ENCODE results near the gene ZNF501. TPM values are rescaled to one million over a fixed set of nuclear protein-coding genes. Genes with fewer than 3 reads are reported as not detected.
A peak's percentile ranks its signal among the peaks of the same experiment; 100 is the strongest.

ZNF501 gene
- total and polyA plus RNA-seq, 2 of the 13 experiments (the other 11 are each of a cell fraction or from before 2014, with no cell fraction given): 2.4 to 2.8 TPM

GRCh38 chr3:44761424-44762169 is 32.2 kb downstream of the ZNF501 start, which contains the start of the genes KIAA1143 and KIF15 (continued):
- TF ChIP-seq SCMH1 (CRISPR knock-in tag; IDR thresholded peaks at IDR 0.05; ENCODE audit: borderline replicate concordance) (no peak), ZNF230 (CRISPR knock-in tag; IDR thresholded peaks at IDR 0.05) (no peak), ZNF614 (CRISPR knock-in tag; IDR thresholded peaks at IDR 0.05; ENCODE audit: borderline replicate concordance) (peak; percentile 85; the same call in 1 of the 2 replicates), NFRKB (IDR thresholded peaks at IDR 0.05) (peak; percentile 54; the same call in 1 of the 2 replicates), RBAK (CRISPR knock-in tag; IDR thresholded peaks at IDR 0.05) (0 out of 2 replicates have a peak, but pooled peaks have one; percentile 32), ZNF777 (CRISPR knock-in tag; IDR thresholded peaks at IDR 0.05) (peak; percentile 71; the same call in 1 of the 2 replicates), ZNF737 (CRISPR knock-in tag; IDR thresholded peaks at IDR 0.05; ENCODE audit: borderline replicate concordance) (no peak), NKX3-1 (CRISPR knock-in tag; IDR thresholded peaks at IDR 0.05) (0 out of 2 replicates have a peak, but pooled peaks have one; percentile 56), RFXANK (CRISPR knock-in tag; IDR thresholded peaks at IDR 0.05) (no peak), ONECUT2 (CRISPR knock-in tag; IDR thresholded peaks at IDR 0.05) (no peak), ZBTB3 (CRISPR knock-in tag; IDR thresholded peaks at IDR 0.05; ENCODE audit: borderline replicate concordance, low read depth) (peak; percentile 31; the same call in 1 of the 2 replicates), SMYD3 (CRISPR knock-in tag; IDR thresholded peaks at IDR 0.05) (no peak; the same call in 1 of the 2 replicates), HOXA3 (CRISPR knock-in tag; IDR thresholded peaks at IDR 0.05) (peak; percentile 100), HNF4G (IDR thresholded peaks at IDR 0.05; ENCODE audit: borderline replicate concordance, low read depth, low read length) (no peak), HNF4G (CRISPR knock-in tag; IDR thresholded peaks at IDR 0.05; ENCODE audit: borderline replicate concordance, low read depth) (peak; percentile 25; the same call in 1 of the 2 replicates), HCFC1 (IDR thresholded peaks at IDR 0.05; ENCODE audit: low read depth, low read length) (peak; percentile 90), JARID2 (CRISPR knock-in tag; IDR thresholded peaks at IDR 0.05; ENCODE audit: insufficient replicate concordance) (no peak), SIX1 (CRISPR knock-in tag; IDR thresholded peaks at IDR 0.05; ENCODE audit: borderline replicate concordance) (no peak), CCAR2 (optimal IDR thresholded peaks at IDR 0.05; ENCODE audit: low read depth, low read length) (no peak), TSC22D2 (CRISPR knock-in tag; IDR thresholded peaks at IDR 0.05; ENCODE audit: borderline replicate concordance) (no peak), FOXC1 (CRISPR knock-in tag; IDR thresholded peaks at IDR 0.05; ENCODE audit: borderline replicate concordance) (peak; percentile 57), ZNF234 (CRISPR knock-in tag; conservative IDR thresholded peaks at IDR 0.05) (no peak), CREM (IDR thresholded peaks at IDR 0.05) (peak; percentile 99), CREM (CRISPR knock-in tag; IDR thresholded peaks at IDR 0.05) (peak; percentile 88), HINFP (CRISPR knock-in tag; IDR thresholded peaks at IDR 0.05; ENCODE audit: low read depth) (peak; percentile 88), ZZZ3 (CRISPR knock-in tag; IDR thresholded peaks at IDR 0.05; ENCODE audit: borderline replicate concordance) (peak; percentile 27; the same call in 1 of the 2 replicates)
- TF ChIP-seq, protein P1, sequence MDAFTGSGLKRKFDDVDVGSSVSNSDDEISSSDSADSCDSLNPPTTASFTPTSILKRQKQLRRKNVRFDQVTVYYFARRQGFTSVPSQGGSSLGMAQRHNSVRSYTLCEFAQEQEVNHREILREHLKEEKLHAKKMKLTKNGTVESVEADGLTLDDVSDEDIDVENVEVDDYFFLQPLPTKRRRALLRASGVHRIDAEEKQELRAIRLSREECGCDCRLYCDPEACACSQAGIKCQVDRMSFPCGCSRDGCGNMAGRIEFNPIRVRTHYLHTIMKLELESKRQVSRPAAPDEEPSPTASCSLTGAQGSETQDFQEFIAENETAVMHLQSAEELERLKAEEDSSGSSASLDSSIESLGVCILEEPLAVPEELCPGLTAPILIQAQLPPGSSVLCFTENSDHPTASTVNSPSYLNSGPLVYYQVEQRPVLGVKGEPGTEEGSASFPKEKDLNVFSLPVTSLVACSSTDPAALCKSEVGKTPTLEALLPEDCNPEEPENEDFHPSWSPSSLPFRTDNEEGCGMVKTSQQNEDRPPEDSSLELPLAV (CRISPR knock-in tag; conservative IDR thresholded peaks at IDR 0.05; ENCODE audit: low read depth): no peak
- TF ChIP-seq, protein P2, sequence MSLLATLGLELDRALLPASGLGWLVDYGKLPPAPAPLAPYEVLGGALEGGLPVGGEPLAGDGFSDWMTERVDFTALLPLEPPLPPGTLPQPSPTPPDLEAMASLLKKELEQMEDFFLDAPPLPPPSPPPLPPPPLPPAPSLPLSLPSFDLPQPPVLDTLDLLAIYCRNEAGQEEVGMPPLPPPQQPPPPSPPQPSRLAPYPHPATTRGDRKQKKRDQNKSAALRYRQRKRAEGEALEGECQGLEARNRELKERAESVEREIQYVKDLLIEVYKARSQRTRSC (CRISPR knock-in tag; IDR thresholded peaks at IDR 0.05; ENCODE audit: low read depth): no peak

Data from HepG2 (cell line).